B cell (primary cell): ENCODE results near the gene CYB5D1. TPM values are rescaled to one million over a fixed set of nuclear protein-coding genes. Genes with fewer than 3 reads are reported as not detected.

Source experiments
- ATAC-seq: fragments of 200-7000 bp; cut with Tn5 transposase; one replicate; pipeline ENCODE4 v1.10.0; 2021; ENCODE audit warnings: low read depth, mild to moderate bottlenecking, moderate number of reproducible peaks, moderate library complexity
- CTCF ChIA-PET: fragments of 350-600 bp; sonication (Branson Sonifier 250); formaldehyde crosslinking; loops from one replicate; lab custom pipeline; 2021; ENCODE audit warnings: antibody characterized with exemption, inconsistent platforms; lab: Charles Lee
- POLR2A ChIA-PET: fragments of 350-600 bp; sonication (Branson Sonifier 250); formaldehyde crosslinking; loops from one replicate; lab custom pipeline; 2021; ENCODE audit warnings: antibody characterized with exemption; lab: Charles Lee
- DNase-seq: peaks from one replicate; pipeline ENCODE4 v3.0.0; 2013
- H2AFZ ChIP-seq: 2 replicates; pipeline ENCODE4 v1.6.1; 2012; ENCODE audit warnings: mild to moderate bottlenecking, low read depth, low read length; ENCODE audit not compliant: insufficient read depth, poor library complexity, severe bottlenecking
- H3K27ac ChIP-seq, 2 donors: 1 replicate in 1 of 2; 2 replicates in 1 of 2; pipeline ENCODE4 v1.5.1; 2012 to 2013; ENCODE audit warnings: low read length in 2 of 2, mild to moderate bottlenecking in 2 of 2, moderate library complexity in 1 of 2
- H3K27me3 ChIP-seq, 4 experiments: fragments of 200-600 bp in 1 of 4; sonication (generic) in 1 of 4; replicated peaks in 1 of 4; 1 replicate in 2 of 4; 2 replicates in 2 of 4; pipeline versions ENCODE4 v1.6.1 to v1.7.0; 2013 to 2016; ENCODE audit warnings: low read length in 3 of 4, mild to moderate bottlenecking in 2 of 4, mixed read lengths in 1 of 4, moderate library complexity in 1 of 4; ENCODE audit not compliant: insufficient read depth in 4 of 4, control insufficient read depth in 3 of 4; ENCODE audit errors: control extremely low read depth in 1 of 4
- H3K36me3 ChIP-seq, 2 experiments: replicated peaks in 1 of 2; 1 replicate in 1 of 2; 2 replicates in 1 of 2; pipeline versions ENCODE4 v1.6.1 to v1.7.1; 2013; ENCODE audit warnings: low read length in 1 of 2; ENCODE audit not compliant: insufficient read depth in 2 of 2, control insufficient read depth in 1 of 2; ENCODE audit errors: control extremely low read depth in 1 of 2, extremely low read depth in 1 of 2
- H3K4me1 ChIP-seq, 2 donors: fragments of 200-600 bp in 1 of 2; sonication (generic) in 1 of 2; 1 replicate in 1 of 2; 2 replicates in 1 of 2; pipeline versions ENCODE4 v1.5.1 to v1.6.1; 2013 to 2017; ENCODE audit warnings: low read length in 2 of 2; ENCODE audit not compliant: control insufficient read depth in 2 of 2, insufficient read depth in 2 of 2
- H3K4me2 ChIP-seq: replicated peaks from 2 replicates; pipeline ENCODE3; 2012; ENCODE audit warnings: mild to moderate bottlenecking, low read depth, low read length; ENCODE audit not compliant: poor library complexity, severe bottlenecking
- H3K4me3 ChIP-seq, 5 experiments: fragments of 200-600 bp in 1 of 5; sonication (generic) in 1 of 5; 1 replicate in 3 of 5; 2 replicates in 2 of 5; pipeline versions ENCODE4 v1.5.1 to v1.7.0; 2011 to 2016; ENCODE audit warnings: low read length in 4 of 5, mild to moderate bottlenecking in 4 of 5, low read depth in 2 of 5, control low read depth in 1 of 5, moderate library complexity in 1 of 5; ENCODE audit not compliant: insufficient read depth in 1 of 5; ENCODE audit errors: control extremely low read depth in 1 of 5, extremely low read depth in 1 of 5
- H3K79me2 ChIP-seq: fragments of 200-600 bp; sonication (generic); one replicate; pipeline ENCODE4 v1.6.0; 2016; ENCODE audit warnings: low read length; ENCODE audit not compliant: control insufficient read depth, insufficient read depth
- H3K9ac ChIP-seq: fragments of 200-600 bp; sonication (generic); 2 replicates; pipeline ENCODE4 v1.6.1; 2017; ENCODE audit warnings: mild to moderate bottlenecking, low read length, moderate library complexity
- H3K9me3 ChIP-seq, 3 donors: one replicate each; pipeline versions ENCODE4 v1.6.1 to v1.7.1; 2013; ENCODE audit warnings: low read length in 2 of 3; ENCODE audit not compliant: control insufficient read depth in 2 of 3, insufficient read depth in 1 of 3; ENCODE audit errors: control extremely low read depth in 1 of 3
- H4K20me1 ChIP-seq: 2 replicates; pipeline ENCODE4 v1.6.0; 2012; ENCODE audit warnings: mild to moderate bottlenecking, low read length; ENCODE audit not compliant: insufficient read depth, control insufficient read depth, poor library complexity, severe bottlenecking
- H3K27ac Mint-ChIP-seq: one replicate; pipeline ENCODE4 v1.8.0; 2021; ENCODE audit warnings: mixed read lengths
- H3K27me3 Mint-ChIP-seq: one replicate; pipeline ENCODE4 v1.8.0; 2021; ENCODE audit warnings: mixed read lengths
- H3K4me1 Mint-ChIP-seq: one replicate; pipeline ENCODE4 v1.8.0; 2021; ENCODE audit warnings: mixed read lengths
- H3K4me3 Mint-ChIP-seq: one replicate; pipeline ENCODE4 v1.8.0; 2021; ENCODE audit warnings: mixed read lengths
- H3K9me3 Mint-ChIP-seq: one replicate; pipeline ENCODE4 v1.8.0; 2022; ENCODE audit warnings: mixed read lengths; ENCODE audit not compliant: insufficient read depth
- CTCF ChIP-seq: fragments of 200-600 bp; IDR thresholded peaks from one replicate; pipeline ENCODE4 v1.8.0; 2022; ENCODE audit warnings: antibody characterized with exemption, mild to moderate bottlenecking
- EZH2 ChIP-seq: IDR thresholded peaks from 2 replicates; pipeline ENCODE4 v1.6.1; 2012; ENCODE audit warnings: borderline replicate concordance, low read depth, mild to moderate bottlenecking, moderate library complexity, low read length; ENCODE audit not compliant: insufficient read depth, poor library complexity, severe bottlenecking
- WGBS: methylation state at CpG from one replicate; pipeline ENCODE4 v1.1.5; 2013; ENCODE audit warnings: missing lambda C conversion rate; ENCODE audit not compliant: insufficient coverage; 5-methylcytosine and 5-hydroxymethylcytosine counted together
- intact Hi-C: fragments of 100-400 bp; cut with micrococcal nuclease; formaldehyde crosslinking; loops from one replicate; pipeline ENCODE4 v1.10.0; 2022
- polyA plus RNA-seq: library from polyadenylated mRNA; depleted of rRNA; stranded (reverse); fragments of >200 nt; gene quantifications from 2 replicates; pipeline ENCODE4 v1.2.3, GENCODE V29; 2012
- total RNA-seq, 2 donors: library from RNA; stranded (reverse); fragments of 120-200 nt in 1 of 2; gene quantifications; 1 replicate in 1 of 2; 2 replicates in 1 of 2; pipeline versions ENCODE4 v1.2.3 to v1.2.4, GENCODE V29; 2013 to 2022

The CYB5D1 gene
- total and polyA plus RNA-seq, 2 donors (not counting 1 experiment from before 2014, with no cell fraction given): 6.3 to 10.2 TPM

DNA sequence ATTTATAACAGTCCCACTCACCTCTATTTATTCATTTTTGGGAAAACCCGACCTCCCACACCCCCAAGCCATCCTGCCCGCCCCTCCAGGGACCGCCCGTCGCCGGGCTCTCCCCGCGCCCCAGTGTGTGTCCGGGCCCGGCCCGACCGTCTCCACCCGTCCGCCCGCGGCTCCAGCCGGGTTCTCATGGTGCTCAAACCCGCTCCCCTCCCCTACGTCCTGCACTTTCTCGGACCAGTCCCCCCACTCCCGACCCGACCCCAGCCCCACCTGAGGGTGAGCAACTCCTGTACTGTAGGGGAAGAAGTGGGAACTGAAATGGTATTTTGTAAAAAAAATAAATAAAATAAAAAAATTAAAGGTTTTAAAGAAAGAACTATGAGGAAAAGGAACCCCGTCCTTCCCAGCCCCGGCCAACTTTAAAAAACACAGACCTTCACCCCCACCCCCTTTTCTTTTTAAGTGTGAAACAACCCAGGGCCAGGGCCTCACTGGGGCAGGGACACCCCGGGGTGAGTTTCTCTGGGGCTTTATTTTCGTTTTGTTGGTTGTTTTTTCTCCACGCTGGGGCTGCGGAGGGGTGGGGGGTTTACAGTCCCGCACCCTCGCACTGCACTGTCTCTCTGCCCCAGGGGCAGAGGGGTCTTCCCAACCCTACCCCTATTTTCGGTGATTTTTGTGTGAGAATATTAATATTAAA is 3.6 kb upstream of the CYB5D1 start:
- Mint-ChIP-seq H3K27me3 (no peaks in the 10 kb centered on the region), H3K27ac (no peak overlapping the region), H3K9me3 (no peaks in the 10 kb centered on the region), H3K4me1 (peaks cover 22% of the 10 kb centered on the region), H3K4me3 (no peak overlapping the region)
- Histone ChIP-seq H3K4me3 (no peak overlapping the region), H3K36me3 (peaks cover 0 to 17% of the 10 kb centered on the region in 2 experiments), H3K4me2 (no peak overlapping the region), H2AFZ (no peak overlapping the region), H3K79me2 (peaks cover 9% of the 10 kb centered on the region), H3K27me3 (no peaks in the 10 kb centered on the region), H3K9ac (no peak overlapping the region), H4K20me1 (peaks cover 45% of the 10 kb centered on the region), H3K27ac (no peak overlapping the region), H3K9me3 (no peaks in the 10 kb centered on the region), H3K4me1 (peaks cover 27 to 45% of the 10 kb centered on the region in 2 donors)
- TF ChIP-seq CTCF (no peak), EZH2 (no peak)
- intact Hi-C loops: no loop called here
- ChIA-PET POLR2A (no interaction called here), CTCF (interaction anchor here (1.2 kb wide), 1 partner anchor 9 kb away, joined by 3 read pairs; no protein-coding TSS in a partner anchor)
- ATAC-seq: no peak
- 88% methylated on average over 4 of the region's 31 CpGs for WGBS
- DNase-seq: peak; percentile 42
